Activated CD4-positive, alpha-beta T cell treated with anti-CD3 and anti-CD28 coated beads, Interleukin-2, amount 10 ng/mL, durations not matched to agents 7 days and 5 days (primary cell): Measurements from ENCODE around the gene SORCS2. TPM values are rescaled to one million over a fixed set of nuclear protein-coding genes. Genes with fewer than 3 reads are reported as not detected.

ENCODE experiments used
- CTCF ChIA-PET: fragments of 350-600 bp; sonication (Branson Sonifier 250); formaldehyde crosslinking; loops from one replicate; lab custom pipeline; 2021; ENCODE audit warnings: antibody characterized with exemption; lab: Charles Lee
- POLR2A ChIA-PET: fragments of 350-600 bp; sonication (Branson Sonifier 250); formaldehyde crosslinking; loops from one replicate; lab custom pipeline; 2021; ENCODE audit warnings: antibody characterized with exemption; lab: Charles Lee
- DNase-seq: peaks from one replicate; pipeline ENCODE4 v3.0.0-alpha.2; 2020
- H3K27ac Mint-ChIP-seq: one replicate; pipeline ENCODE4 v1.8.0; 2021; ENCODE audit warnings: mild to moderate bottlenecking, moderate library complexity, mixed read lengths
- H3K27me3 Mint-ChIP-seq: one replicate; pipeline ENCODE4 v1.8.0; 2021; ENCODE audit warnings: mixed read lengths
- H3K36me3 Mint-ChIP-seq: one replicate; pipeline ENCODE4 v1.8.0; 2021; ENCODE audit warnings: low read depth, mixed read lengths
- H3K4me1 Mint-ChIP-seq: one replicate; pipeline ENCODE4 v1.8.0; 2021; ENCODE audit warnings: mixed read lengths
- H3K4me3 Mint-ChIP-seq: one replicate; pipeline ENCODE4 v1.8.0; 2021; ENCODE audit warnings: mild to moderate bottlenecking, moderate library complexity, mixed read lengths
- H3K9me3 Mint-ChIP-seq: one replicate; pipeline ENCODE4 v1.8.0; 2021; ENCODE audit warnings: mixed read lengths
- total RNA-seq, 2 experiments: library from RNA; stranded (reverse); gene quantifications; one replicate each; pipeline ENCODE4 v1.2.3, GENCODE V29; 2021

SORCS2 gene
- total RNA-seq, 2 experiments from 2014 or later, result not detected

- ChIA-PET CTCF (interaction anchor here (1.0 kb wide), 2 partner anchors 20 to 41 kb away, joined by 3 read pairs; no protein-coding TSS in a partner anchor), POLR2A (no interaction called here)
- no peak overlapping the region for H3K27ac Mint-ChIP-seq
These were observed 588.5 kb downstream of the SORCS2 start for GRCh38 chr4:7780751-7781348.

GRCh38 chr4:7781366-7781765 lies 589.0 kb downstream of the SORCS2 start:
- peaks cover 31% of the 10 kb centered on the region for H3K4me1 Mint-ChIP-seq
- ChIA-PET CTCF (interaction anchor here (1.0 kb wide), 1 partner anchor 41 kb away, joined by 3 read pairs; no protein-coding TSS in a partner anchor), POLR2A (no interaction called here)
- no peak overlapping the region for H3K4me3 Mint-ChIP-seq
- H3K27me3 Mint-ChIP-seq, result no peaks in the 10 kb centered on the region
- no peaks in the 10 kb centered on the region for H3K9me3 Mint-ChIP-seq
- DNase-seq, result no peak
- H3K27ac Mint-ChIP-seq, result peak overlapping the region; percentile 38
- H3K36me3 Mint-ChIP-seq, result peaks cover 5% of the 10 kb centered on the region

More at GRCh38 chr4:7780751-7781348, 588.5 kb downstream of the SORCS2 start:
- Mint-ChIP-seq H3K4me3 (no peak overlapping the region), H3K27me3 (no peaks in the 10 kb centered on the region), H3K9me3 (no peaks in the 10 kb centered on the region), H3K36me3 (peaks cover 5% of the 10 kb centered on the region), H3K4me1 (peaks cover 31% of the 10 kb centered on the region)
- DNase-seq, result no peak

DNA sequence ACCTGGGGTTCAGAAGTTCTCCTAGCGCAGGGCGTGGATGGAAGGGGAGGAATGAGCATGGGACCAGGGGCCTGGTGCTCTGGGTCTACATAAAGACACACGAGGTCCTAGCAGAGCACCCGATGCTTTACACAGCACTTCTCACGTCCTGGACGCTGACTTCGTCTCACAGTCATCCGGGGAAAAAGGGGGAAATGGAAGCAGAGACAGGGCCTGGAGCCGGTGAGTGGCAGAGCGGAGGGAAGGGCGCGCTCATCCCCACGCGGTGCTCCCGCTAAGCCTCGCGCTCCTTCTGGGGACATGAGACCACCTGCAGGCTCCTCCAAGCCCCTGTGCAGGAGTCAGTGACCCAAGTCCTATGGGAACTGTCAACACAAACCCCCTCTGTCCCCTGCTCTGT lies 589.7 kb downstream of the SORCS2 start:
- POLR2A ChIA-PET, result no interaction called here
- peaks cover 29% of the 10 kb centered on the region for H3K4me1 Mint-ChIP-seq

DNA sequence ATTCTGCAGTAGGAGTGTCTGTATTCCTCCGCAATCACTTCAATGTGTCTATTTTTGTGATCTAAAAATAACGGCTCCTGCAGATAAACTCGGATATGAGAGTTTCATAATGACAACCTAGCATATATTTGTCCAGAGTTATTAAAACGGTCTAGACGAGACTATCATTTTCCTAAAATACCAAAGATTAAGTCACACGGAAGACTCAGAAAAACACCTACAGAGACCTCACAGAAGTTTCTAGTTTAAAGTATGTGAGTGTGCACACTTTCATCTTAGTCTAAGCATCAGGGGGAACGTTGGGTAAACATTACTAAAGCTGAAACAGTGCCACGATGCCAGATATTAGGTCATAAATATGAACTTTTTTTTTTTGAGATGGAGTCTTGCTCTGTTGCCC lies 590.4 kb downstream of the SORCS2 start:
- H3K36me3 Mint-ChIP-seq, result peaks cover 5% of the 10 kb centered on the region
- POLR2A ChIA-PET, result no interaction called here
- peak overlapping the region; percentile 61 for H3K27ac Mint-ChIP-seq
- peaks cover 28% of the 10 kb centered on the region for H3K4me1 Mint-ChIP-seq
- no peaks in the 10 kb centered on the region for H3K27me3 Mint-ChIP-seq
- no peak overlapping the region for H3K4me3 Mint-ChIP-seq
- H3K9me3 Mint-ChIP-seq, result no peaks in the 10 kb centered on the region
- DNase-seq, result no peak
- CTCF ChIA-PET, result interaction anchor here (0.7 to 0.8 kb wide), 2 partner anchors 12 to 20 kb away, joined by 3 read pairs; no protein-coding TSS in a partner anchor

More for the DNA sequence above, 589.7 kb downstream of the SORCS2 start:
- no peak overlapping the region for H3K27ac Mint-ChIP-seq
- DNase-seq, result no peak
- H3K4me3 Mint-ChIP-seq, result no peak overlapping the region
- H3K36me3 Mint-ChIP-seq, result peaks cover 5% of the 10 kb centered on the region
- CTCF ChIA-PET, result no interaction called here
- no peaks in the 10 kb centered on the region for H3K9me3 Mint-ChIP-seq
- no peaks in the 10 kb centered on the region for H3K27me3 Mint-ChIP-seq

GRCh38 chr4:7783541-7783940 lies 591.2 kb downstream of the SORCS2 start:
- H3K27me3 Mint-ChIP-seq, result no peaks in the 10 kb centered on the region
- H3K4me1 Mint-ChIP-seq, result peaks cover 24% of the 10 kb centered on the region
- ChIA-PET POLR2A (no interaction called here), CTCF (interaction anchor here (0.7 kb wide), 1 partner anchor 19 kb away, joined by 3 read pairs; no protein-coding TSS in a partner anchor)
- H3K27ac Mint-ChIP-seq, result peak overlapping the region; percentile 52
- no peaks in the 10 kb centered on the region for H3K9me3 Mint-ChIP-seq
- peaks cover 5% of the 10 kb centered on the region for H3K36me3 Mint-ChIP-seq
- H3K4me3 Mint-ChIP-seq, result no peak overlapping the region
- DNase-seq, result no peak

DNA sequence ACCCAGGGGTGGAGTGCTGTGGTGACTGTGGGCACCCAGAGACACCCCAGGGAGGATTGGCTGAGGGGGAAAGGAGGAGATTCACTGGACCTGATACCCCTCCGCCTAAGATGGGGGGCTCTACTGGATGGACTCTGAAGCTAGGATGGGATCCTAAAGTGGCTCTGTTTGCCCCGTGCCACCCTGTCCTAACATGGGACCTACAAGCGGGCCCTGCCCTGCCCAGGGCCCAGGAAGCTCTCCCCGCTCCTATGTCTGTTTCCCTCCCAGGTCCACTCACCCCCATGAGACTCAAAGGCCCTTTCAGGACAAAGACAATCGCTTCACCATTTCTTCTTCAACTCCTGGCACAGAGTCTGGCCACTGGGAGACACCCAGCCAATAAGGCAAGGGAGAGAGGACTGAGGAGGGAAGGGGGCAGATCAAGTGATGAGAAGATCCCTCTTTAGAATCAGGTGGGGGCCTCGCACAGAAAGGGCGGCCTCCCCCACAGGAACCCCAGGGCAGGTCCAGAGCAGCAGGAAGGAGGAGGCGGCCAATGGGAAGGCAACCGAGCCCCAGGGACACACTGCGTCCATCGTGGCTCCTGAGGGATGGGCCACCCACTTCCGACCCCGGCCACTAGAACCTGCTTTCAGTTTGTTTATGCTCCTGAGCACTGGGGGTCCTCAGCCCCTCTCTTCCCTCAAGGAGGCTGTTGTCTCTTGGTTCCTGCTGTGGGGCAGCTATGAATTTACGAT lies 592.0 kb downstream of the SORCS2 start:
- peaks cover 5% of the 10 kb centered on the region for H3K36me3 Mint-ChIP-seq
- H3K27ac Mint-ChIP-seq, result no peak overlapping the region
- H3K4me3 Mint-ChIP-seq, result no peak overlapping the region
- no peak for DNase-seq
- H3K4me1 Mint-ChIP-seq, result peaks cover 17% of the 10 kb centered on the region
- ChIA-PET POLR2A (no interaction called here), CTCF (no interaction called here)
- H3K9me3 Mint-ChIP-seq, result no peaks in the 10 kb centered on the region
- H3K27me3 Mint-ChIP-seq, result no peaks in the 10 kb centered on the region

DNA sequence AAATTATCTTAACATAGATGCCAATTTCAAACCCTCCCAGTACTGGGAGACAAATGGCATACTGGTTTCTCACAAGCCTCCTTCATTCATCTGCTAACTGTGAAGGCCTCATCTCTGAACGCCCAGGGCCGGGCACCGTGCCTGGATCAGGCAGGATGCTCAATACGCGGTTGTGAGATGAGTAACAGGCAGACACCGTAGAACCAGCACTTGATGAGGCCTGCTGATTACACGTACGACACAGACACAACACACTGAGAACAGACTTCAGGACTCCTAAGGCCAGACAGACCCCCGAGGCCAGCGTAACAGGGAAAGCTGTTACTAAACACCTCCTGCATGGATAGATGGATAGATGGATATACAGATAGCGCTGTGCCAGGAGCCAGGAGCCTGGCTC lies 592.7 kb downstream of the SORCS2 start:
- Mint-ChIP-seq H3K36me3 (peaks cover 5% of the 10 kb centered on the region), H3K27me3 (no peaks in the 10 kb centered on the region), H3K9me3 (no peaks in the 10 kb centered on the region), H3K27ac (no peak overlapping the region), H3K4me3 (no peak overlapping the region), H3K4me1 (peaks cover 17% of the 10 kb centered on the region)
- CTCF ChIA-PET, result interaction anchor here (1.4 kb wide), 1 partner anchor 17 kb away, joined by 3 read pairs; no protein-coding TSS in a partner anchor
- DNase-seq, result no peak
- POLR2A ChIA-PET, result no interaction called here

- CTCF ChIA-PET, result interaction anchor here (1.4 kb wide), 1 partner anchor 16 kb away, joined by 3 read pairs; no protein-coding TSS in a partner anchor
- Mint-ChIP-seq H3K36me3 (peaks cover 3% of the 10 kb centered on the region), H3K27ac (no peak overlapping the region)
These were observed 593.7 kb downstream of the SORCS2 start for GRCh38 chr4:7786040-7786439.

DNA sequence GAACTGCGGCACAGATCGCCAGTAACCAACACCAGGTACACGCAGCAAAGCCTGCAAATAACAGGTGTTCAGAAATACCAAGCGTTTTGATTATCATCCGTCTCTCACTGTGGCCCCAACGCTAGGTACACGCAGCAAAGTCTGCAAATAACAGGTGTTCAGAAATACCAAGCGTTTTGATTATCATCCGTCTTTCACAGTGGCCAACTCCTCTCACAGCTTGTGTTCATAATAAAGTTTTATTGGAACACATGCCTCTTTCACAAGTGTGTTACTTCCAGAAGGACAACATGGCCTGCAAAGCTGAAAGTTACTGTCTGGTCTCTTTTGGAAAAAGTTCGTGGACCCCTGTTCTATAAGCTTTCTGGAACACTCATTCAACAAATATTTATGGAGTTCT lies 594.2 kb downstream of the SORCS2 start:
- Mint-ChIP-seq H3K27ac (no peak overlapping the region), H3K9me3 (no peaks in the 10 kb centered on the region), H3K4me3 (no peak overlapping the region)

More at GRCh38 chr4:7786040-7786439, 593.7 kb downstream of the SORCS2 start:
- POLR2A ChIA-PET, result no interaction called here
- H3K4me3 Mint-ChIP-seq, result no peak overlapping the region
- peaks cover 16% of the 10 kb centered on the region for H3K4me1 Mint-ChIP-seq
- no peaks in the 10 kb centered on the region for H3K9me3 Mint-ChIP-seq
- H3K27me3 Mint-ChIP-seq, result no peaks in the 10 kb centered on the region
- no peak for DNase-seq

GRCh38 chr4:7787067-7787466 lies 594.7 kb downstream of the SORCS2 start:
- no peak overlapping the region for H3K27ac Mint-ChIP-seq
- H3K9me3 Mint-ChIP-seq, result no peaks in the 10 kb centered on the region
- no peaks in the 10 kb centered on the region for H3K36me3 Mint-ChIP-seq
- H3K4me3 Mint-ChIP-seq, result no peak overlapping the region
- H3K27me3 Mint-ChIP-seq, result no peaks in the 10 kb centered on the region
- DNase-seq, result no peak
- POLR2A ChIA-PET, result no interaction called here
- CTCF ChIA-PET, result interaction anchor here (1.2 kb wide), 1 partner anchor 12 kb away, joined by 4 read pairs; no protein-coding TSS in a partner anchor
- H3K4me1 Mint-ChIP-seq, result peaks cover 7% of the 10 kb centered on the region

More for the DNA sequence above, 594.2 kb downstream of the SORCS2 start:
- Mint-ChIP-seq H3K36me3 (no peaks in the 10 kb centered on the region), H3K4me1 (peaks cover 12% of the 10 kb centered on the region), H3K27me3 (no peaks in the 10 kb centered on the region)
- POLR2A ChIA-PET, result no interaction called here
- CTCF ChIA-PET, result interaction anchor here (1.2 kb wide), 1 partner anchor 12 kb away, joined by 4 read pairs; no protein-coding TSS in a partner anchor
- no peak for DNase-seq

DNA sequence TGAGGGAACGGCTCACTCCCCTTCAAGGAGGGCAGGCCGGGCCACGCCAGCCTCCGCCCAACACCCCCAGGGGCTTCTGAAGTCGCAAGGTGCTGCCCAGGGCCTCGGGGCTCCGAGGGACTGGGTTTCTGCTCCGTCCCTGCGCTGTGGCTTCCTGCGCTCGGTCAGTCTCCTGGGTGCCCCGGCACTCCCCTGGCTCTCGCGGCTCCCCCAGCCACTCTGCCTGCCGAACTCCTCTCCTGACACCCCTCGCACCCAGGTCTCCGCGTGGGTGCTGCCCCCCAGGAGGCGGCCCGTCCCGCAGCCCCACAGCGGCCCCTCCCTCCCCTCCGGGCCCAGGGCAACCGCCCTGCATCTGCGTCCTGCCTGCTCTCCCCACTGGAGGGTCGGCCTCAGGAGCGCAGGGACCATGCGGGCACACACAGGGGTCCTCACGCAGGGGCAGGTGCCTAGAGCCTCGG lies 595.4 kb downstream of the SORCS2 start:
- no peaks in the 10 kb centered on the region for H3K36me3 Mint-ChIP-seq
- H3K27ac Mint-ChIP-seq, result no peak overlapping the region
- CTCF ChIA-PET, result interaction anchor here (1.2 kb wide), 1 partner anchor 11 kb away, joined by 4 read pairs; no protein-coding TSS in a partner anchor
- DNase-seq, result no peak
- H3K4me1 Mint-ChIP-seq, result peaks cover 2% of the 10 kb centered on the region
- H3K27me3 Mint-ChIP-seq, result no peaks in the 10 kb centered on the region
- no peaks in the 10 kb centered on the region for H3K9me3 Mint-ChIP-seq
- POLR2A ChIA-PET, result no interaction called here
- H3K4me3 Mint-ChIP-seq, result no peak overlapping the region

- no peaks in the 10 kb centered on the region for H3K27me3 Mint-ChIP-seq
- ChIA-PET CTCF (no interaction called here), POLR2A (no interaction called here)
- H3K9me3 Mint-ChIP-seq, result no peaks in the 10 kb centered on the region
- no peaks in the 10 kb centered on the region for H3K36me3 Mint-ChIP-seq
- H3K27ac Mint-ChIP-seq, result no peak overlapping the region
- no peak overlapping the region for H3K4me3 Mint-ChIP-seq
- DNase-seq, result no peak
- peaks cover 2% of the 10 kb centered on the region for H3K4me1 Mint-ChIP-seq
These were observed 595.9 kb downstream of the SORCS2 start for GRCh38 chr4:7788193-7788592.
